HL-60 (cell line): ENCODE measurements around the gene LRCH4.
A peak's percentile ranks its signal among the peaks of the same experiment; 100 is the strongest.

Source experiments
- GABPA ChIP-seq: IDR thresholded peaks from 2 replicates; pipeline ENCODE4 v1.6.1; 2012; ENCODE audit warnings: low read depth
- POLR2AphosphoS5 ChIP-seq: IDR thresholded peaks from 2 replicates; pipeline ENCODE4 v1.6.1; 2012; ENCODE audit warnings: low read depth
- SPI1 ChIP-seq: IDR thresholded peaks from 2 replicates; pipeline ENCODE4 v1.6.1; 2012; ENCODE audit warnings: low read depth, mild to moderate bottlenecking, borderline replicate concordance
- TF ChIP-seq, protein P1 (sequence below): IDR thresholded peaks from one replicate; pipeline ENCODE4 v1.5.1; 2011; ENCODE audit warnings: low read length, control low read depth, inconsistent platforms; ENCODE audit not compliant: insufficient read depth
- TF ChIP-seq, protein P2 (sequence below): IDR thresholded peaks from 2 replicates; pipeline ENCODE4 v1.6.1; 2012; ENCODE audit warnings: low read depth; ENCODE audit not compliant: insufficient replicate concordance

DNA sequence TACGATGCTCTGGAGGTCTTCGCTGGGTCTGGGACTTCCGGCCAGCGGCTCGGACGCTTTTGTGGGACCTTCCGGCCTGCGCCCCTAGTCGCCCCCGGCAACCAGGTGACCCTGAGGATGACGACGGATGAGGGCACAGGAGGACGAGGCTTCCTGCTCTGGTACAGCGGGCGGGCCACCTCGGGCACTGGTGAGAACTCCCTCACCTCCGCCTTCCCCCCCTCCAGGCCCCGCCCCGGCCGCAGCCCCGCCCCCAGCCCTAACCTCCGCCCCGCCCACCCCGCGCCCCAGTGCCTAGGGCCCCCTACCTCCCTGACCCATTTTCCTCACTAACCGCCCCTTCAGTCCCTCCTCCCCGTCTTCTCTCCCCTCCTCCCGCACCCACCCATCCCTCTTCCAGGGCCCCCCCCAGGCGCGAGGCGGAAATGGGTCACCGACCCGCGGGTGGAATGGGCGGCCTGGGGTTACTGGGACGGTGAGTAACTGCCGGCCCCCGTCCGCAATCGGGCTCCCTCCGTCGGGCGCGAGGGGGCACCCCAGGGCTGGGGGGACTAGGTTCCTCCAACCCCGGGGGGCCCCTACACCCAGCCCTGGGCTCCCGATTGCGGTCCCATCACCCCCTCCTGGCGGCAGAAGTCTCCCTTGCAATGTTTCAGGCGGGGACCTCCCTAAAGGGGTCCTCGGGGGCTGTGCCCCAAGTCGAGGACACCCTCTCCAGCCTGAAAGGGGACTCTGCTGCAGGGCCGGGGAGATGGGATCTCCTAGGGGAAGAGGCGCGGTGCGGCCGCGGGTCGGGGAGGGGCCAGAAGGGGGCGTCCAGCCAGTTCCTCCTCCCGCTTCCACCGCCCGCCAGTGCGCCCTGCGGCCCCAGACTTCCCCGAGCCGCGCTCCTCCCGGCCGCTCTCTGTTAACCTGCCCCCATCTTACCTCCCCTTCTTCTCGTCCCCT lies 18.4 kb upstream of the LRCH4 start:
- TF ChIP-seq, protein P1, sequence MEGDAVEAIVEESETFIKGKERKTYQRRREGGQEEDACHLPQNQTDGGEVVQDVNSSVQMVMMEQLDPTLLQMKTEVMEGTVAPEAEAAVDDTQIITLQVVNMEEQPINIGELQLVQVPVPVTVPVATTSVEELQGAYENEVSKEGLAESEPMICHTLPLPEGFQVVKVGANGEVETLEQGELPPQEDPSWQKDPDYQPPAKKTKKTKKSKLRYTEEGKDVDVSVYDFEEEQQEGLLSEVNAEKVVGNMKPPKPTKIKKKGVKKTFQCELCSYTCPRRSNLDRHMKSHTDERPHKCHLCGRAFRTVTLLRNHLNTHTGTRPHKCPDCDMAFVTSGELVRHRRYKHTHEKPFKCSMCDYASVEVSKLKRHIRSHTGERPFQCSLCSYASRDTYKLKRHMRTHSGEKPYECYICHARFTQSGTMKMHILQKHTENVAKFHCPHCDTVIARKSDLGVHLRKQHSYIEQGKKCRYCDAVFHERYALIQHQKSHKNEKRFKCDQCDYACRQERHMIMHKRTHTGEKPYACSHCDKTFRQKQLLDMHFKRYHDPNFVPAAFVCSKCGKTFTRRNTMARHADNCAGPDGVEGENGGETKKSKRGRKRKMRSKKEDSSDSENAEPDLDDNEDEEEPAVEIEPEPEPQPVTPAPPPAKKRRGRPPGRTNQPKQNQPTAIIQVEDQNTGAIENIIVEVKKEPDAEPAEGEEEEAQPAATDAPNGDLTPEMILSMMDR = no peak
- TF ChIP-seq GABPA (no peak), POLR2AphosphoS5 (no peak), SPI1 (peak; percentile 60; the same call in 1 of the 2 replicates)
- TF ChIP-seq, protein P2, sequence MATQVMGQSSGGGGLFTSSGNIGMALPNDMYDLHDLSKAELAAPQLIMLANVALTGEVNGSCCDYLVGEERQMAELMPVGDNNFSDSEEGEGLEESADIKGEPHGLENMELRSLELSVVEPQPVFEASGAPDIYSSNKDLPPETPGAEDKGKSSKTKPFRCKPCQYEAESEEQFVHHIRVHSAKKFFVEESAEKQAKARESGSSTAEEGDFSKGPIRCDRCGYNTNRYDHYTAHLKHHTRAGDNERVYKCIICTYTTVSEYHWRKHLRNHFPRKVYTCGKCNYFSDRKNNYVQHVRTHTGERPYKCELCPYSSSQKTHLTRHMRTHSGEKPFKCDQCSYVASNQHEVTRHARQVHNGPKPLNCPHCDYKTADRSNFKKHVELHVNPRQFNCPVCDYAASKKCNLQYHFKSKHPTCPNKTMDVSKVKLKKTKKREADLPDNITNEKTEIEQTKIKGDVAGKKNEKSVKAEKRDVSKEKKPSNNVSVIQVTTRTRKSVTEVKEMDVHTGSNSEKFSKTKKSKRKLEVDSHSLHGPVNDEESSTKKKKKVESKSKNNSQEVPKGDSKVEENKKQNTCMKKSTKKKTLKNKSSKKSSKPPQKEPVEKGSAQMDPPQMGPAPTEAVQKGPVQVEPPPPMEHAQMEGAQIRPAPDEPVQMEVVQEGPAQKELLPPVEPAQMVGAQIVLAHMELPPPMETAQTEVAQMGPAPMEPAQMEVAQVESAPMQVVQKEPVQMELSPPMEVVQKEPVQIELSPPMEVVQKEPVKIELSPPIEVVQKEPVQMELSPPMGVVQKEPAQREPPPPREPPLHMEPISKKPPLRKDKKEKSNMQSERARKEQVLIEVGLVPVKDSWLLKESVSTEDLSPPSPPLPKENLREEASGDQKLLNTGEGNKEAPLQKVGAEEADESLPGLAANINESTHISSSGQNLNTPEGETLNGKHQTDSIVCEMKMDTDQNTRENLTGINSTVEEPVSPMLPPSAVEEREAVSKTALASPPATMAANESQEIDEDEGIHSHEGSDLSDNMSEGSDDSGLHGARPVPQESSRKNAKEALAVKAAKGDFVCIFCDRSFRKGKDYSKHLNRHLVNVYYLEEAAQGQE = peak; percentile 15
